Upper lobe of right lung (tissue), 1 donor: ENCODE measurements around the gene C14orf132. TPM values are rescaled to one million over a fixed set of nuclear protein-coding genes. Genes with fewer than 3 reads are reported as not detected.
A peak's percentile ranks its signal among the peaks of the same experiment; 100 is the strongest.
"Not testable (repeated sequence)": the region's sequence is repeated elsewhere in the genome, so short reads cannot be mapped to it uniquely, and the experiment has no call there.

Source experiments
- ATAC-seq: fragments of 200-7000 bp; cut with Tn5 transposase; one replicate; pipeline ENCODE4 v1.9.1; 2020; ENCODE audit warnings: mild to moderate bottlenecking, moderate library complexity
- DNase-seq: peaks from one replicate; pipeline ENCODE4 v3.0.0-alpha.2; 2020
- H3K27ac ChIP-seq: fragments of 200-600 bp; one replicate; pipeline ENCODE4 v1.8.0; 2022
- H3K27me3 ChIP-seq: fragments of 200-600 bp; one replicate; pipeline ENCODE4 v1.8.0; 2022; ENCODE audit warnings: mild to moderate bottlenecking
- H3K36me3 ChIP-seq: fragments of 200-600 bp; one replicate; pipeline ENCODE4 v1.8.0; 2022
- H3K4me1 ChIP-seq: fragments of 200-600 bp; one replicate; pipeline ENCODE4 v1.8.0; 2022
- H3K4me3 ChIP-seq: fragments of 200-600 bp; one replicate; pipeline ENCODE4 v1.8.0; 2022; ENCODE audit warnings: mild to moderate bottlenecking
- H3K9me3 ChIP-seq: fragments of 200-600 bp; one replicate; pipeline ENCODE4 v1.8.0; 2022
- intact Hi-C: fragments of 100-400 bp; cut with DNase I; formaldehyde crosslinking; loops from one replicate; pipeline ENCODE4 v1.11.0; 2022
- total RNA-seq: library from RNA; stranded (reverse); fragmentation: NEBNext Ultra II Directional; extraction: Animal tissue kit (Norgen Biotek cat#: 25700); gene quantifications from one replicate; pipeline ENCODE4 v1.2.1, GENCODE V29; 2021
- TF ChIP-seq, protein P1 (sequence below): fragments of 200-600 bp; IDR thresholded peaks from one replicate; pipeline ENCODE4 v1.8.0; 2022; ENCODE audit warnings: antibody characterized with exemption
- donor health status: DM: no; HTN: yes; CAD: no; lungs with severe emphysema.

The C14orf132 gene
- total RNA-seq, 1 donor from 2014 or later = 63.1 TPM

- DNase-seq = no peak
- H3K4me1 ChIP-seq = no peaks in the 10 kb centered on the region
- TF ChIP-seq, protein P1, sequence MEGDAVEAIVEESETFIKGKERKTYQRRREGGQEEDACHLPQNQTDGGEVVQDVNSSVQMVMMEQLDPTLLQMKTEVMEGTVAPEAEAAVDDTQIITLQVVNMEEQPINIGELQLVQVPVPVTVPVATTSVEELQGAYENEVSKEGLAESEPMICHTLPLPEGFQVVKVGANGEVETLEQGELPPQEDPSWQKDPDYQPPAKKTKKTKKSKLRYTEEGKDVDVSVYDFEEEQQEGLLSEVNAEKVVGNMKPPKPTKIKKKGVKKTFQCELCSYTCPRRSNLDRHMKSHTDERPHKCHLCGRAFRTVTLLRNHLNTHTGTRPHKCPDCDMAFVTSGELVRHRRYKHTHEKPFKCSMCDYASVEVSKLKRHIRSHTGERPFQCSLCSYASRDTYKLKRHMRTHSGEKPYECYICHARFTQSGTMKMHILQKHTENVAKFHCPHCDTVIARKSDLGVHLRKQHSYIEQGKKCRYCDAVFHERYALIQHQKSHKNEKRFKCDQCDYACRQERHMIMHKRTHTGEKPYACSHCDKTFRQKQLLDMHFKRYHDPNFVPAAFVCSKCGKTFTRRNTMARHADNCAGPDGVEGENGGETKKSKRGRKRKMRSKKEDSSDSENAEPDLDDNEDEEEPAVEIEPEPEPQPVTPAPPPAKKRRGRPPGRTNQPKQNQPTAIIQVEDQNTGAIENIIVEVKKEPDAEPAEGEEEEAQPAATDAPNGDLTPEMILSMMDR = no peak
- no peaks in the 10 kb centered on the region for H3K36me3 ChIP-seq
- H3K9me3 ChIP-seq = no peaks in the 10 kb centered on the region
- peaks cover 19% of the 10 kb centered on the region for H3K27me3 ChIP-seq
- intact Hi-C loops = no loop called here
- no peak overlapping the region for H3K4me3 ChIP-seq
- peak; percentile 20 for ATAC-seq
- no peak overlapping the region for H3K27ac ChIP-seq
Observed at GRCh38 chr14:96002498-96002884, 36.7 kb upstream of the C14orf132 start.

DNA sequence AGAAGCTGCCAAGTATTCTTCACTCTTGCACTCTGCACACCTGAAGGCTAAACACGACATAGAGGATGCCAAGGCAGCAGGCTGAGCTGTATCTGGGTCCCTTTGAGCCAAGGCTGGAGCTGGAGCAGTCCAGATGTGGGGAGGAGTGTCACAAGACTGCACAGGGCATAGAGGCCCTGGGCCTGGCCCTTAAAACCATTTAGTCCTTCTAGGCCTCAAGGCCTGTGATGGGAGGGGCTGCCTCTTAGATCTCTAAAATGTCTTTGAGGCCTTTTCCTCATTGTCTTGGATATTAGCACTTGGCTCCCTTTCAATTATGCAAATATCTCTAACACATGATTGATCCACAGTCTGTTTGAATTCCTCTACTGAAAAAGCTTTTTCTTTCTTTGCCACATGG lies 28.0 kb upstream of the C14orf132 start:
- no peaks in the 10 kb centered on the region for H3K4me1 ChIP-seq

DNA sequence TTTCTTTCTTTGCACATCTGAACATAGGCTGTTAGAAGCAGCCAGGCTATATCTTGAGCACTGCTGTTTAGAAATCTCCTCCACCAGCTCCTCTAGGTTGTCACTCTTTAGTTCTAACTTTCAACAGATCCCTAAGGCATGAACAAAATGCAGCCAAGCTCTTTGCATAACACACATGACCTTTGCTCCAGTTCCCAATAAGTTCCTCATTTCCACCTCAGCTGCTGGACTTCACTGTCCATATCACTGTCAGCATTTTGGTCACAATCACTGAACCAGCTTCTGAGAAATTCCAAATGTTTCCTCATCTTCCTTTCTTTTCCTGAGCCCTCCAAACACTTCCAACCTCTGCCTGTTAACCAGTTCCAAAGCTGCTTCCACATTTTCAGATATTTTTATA lies 27.6 kb upstream of the C14orf132 start:
- no peaks in the 10 kb centered on the region for H3K4me1 ChIP-seq
- H3K27me3 ChIP-seq = no peaks in the 10 kb centered on the region
- H3K36me3 ChIP-seq = no peaks in the 10 kb centered on the region
- DNase-seq (no peak), ATAC-seq (peak; percentile 14)
- no peak overlapping the region for H3K4me3 ChIP-seq
- intact Hi-C loops = no loop called here
- no peak overlapping the region for H3K27ac ChIP-seq
- TF ChIP-seq, protein P1 = no peak
- H3K9me3 ChIP-seq = peaks cover 9% of the 10 kb centered on the region

More for the DNA sequence above, 28.0 kb upstream of the C14orf132 start:
- Histone ChIP-seq H3K36me3 (no peaks in the 10 kb centered on the region), H3K9me3 (peaks cover 9% of the 10 kb centered on the region), H3K27ac (no peak overlapping the region), H3K4me3 (no peak overlapping the region), H3K27me3 (no peaks in the 10 kb centered on the region)
- intact Hi-C loops = no loop called here
- no peak for ATAC-seq
- TF ChIP-seq, protein P1 = no peak
- no peak for DNase-seq

GRCh38 chr14:96012757-96013156 lies 26.4 kb upstream of the C14orf132 start:
- H3K4me1 ChIP-seq, H3K4me3 ChIP-seq, H3K27me3 ChIP-seq, H3K9me3 ChIP-seq, DNase-seq, ATAC-seq, H3K36me3 ChIP-seq, intact Hi-C loops, H3K27ac ChIP-seq: not testable (repeated sequence)

GRCh38 chr14:96014176-96014575 lies 25.0 kb upstream of the C14orf132 start:
- Histone ChIP-seq H3K4me3 (no peak overlapping the region), H3K36me3 (no peaks in the 10 kb centered on the region), H3K27me3 (no peaks in the 10 kb centered on the region), H3K9me3 (peaks cover 9% of the 10 kb centered on the region), H3K27ac (no peak overlapping the region), H3K4me1 (no peaks in the 10 kb centered on the region)
- no peak for ATAC-seq
- TF ChIP-seq, protein P1 = no peak
- DNase-seq = no peak
- intact Hi-C loops = no loop called here

- no peaks in the 10 kb centered on the region for H3K36me3 ChIP-seq
- no peaks in the 10 kb centered on the region for H3K9me3 ChIP-seq
- ATAC-seq (peak; percentile 89), DNase-seq (peak; percentile 56)
- H3K27ac ChIP-seq = no peak overlapping the region
- H3K4me1 ChIP-seq = no peaks in the 10 kb centered on the region
- no peaks in the 10 kb centered on the region for H3K27me3 ChIP-seq
- H3K4me3 ChIP-seq = no peak overlapping the region
- TF ChIP-seq, protein P1 = no peak
- intact Hi-C loops = no loop called here
Observed at GRCh38 chr14:96016501-96017160, 22.5 kb upstream of the C14orf132 start.
